ENCODE data around the gene FOSL2.

- TF ChIP-seq CTCF (IDR thresholded peaks at IDR 0.05) (no peak), ZFX (IDR thresholded peaks at IDR 0.05; ENCODE audit: borderline replicate concordance) (no peak)
Measured at GRCh38 chr2:28423856-28424605, 31.4 kb downstream of the FOSL2 start.

Measured in 22Rv1 (cell line).